ENCODE measurements around the gene ENG. TPM values are rescaled to one million over a fixed set of nuclear protein-coding genes. Genes with fewer than 3 reads are reported as not detected.

ENG gene
- total and polyA plus RNA-seq, 2 of the 8 experiments (the other 6 are each of a cell fraction or from before 2014, with no cell fraction given) = 1.8 to 4.4 TPM

GRCh38 chr9:127856094-127856728 lies 1.8 kb upstream of the ENG start:
- Histone ChIP-seq H4K20me1 (replicated peaks in 1 of 2; ENCODE audit: control insufficient read depth in 1 of 2, insufficient read depth in 2 of 2, low read length in 2 of 2) (no peaks in the 10 kb centered on the region), H2BK120ac (replicated peaks; ENCODE audit: low read depth, low read length) (no peak overlapping the region), H2AFZ (ENCODE audit: low read length) (no peak overlapping the region), H2BK5ac (ENCODE audit: low read depth, low read length) (no peak overlapping the region), H3K9ac (replicated peaks in 1 of 4; ENCODE audit: extremely low read depth in 1 of 4, low read depth in 3 of 4, low read length in 3 of 4) (no peak overlapping the region), H2BK20ac (ENCODE audit: low read length) (no peak overlapping the region; the same call in 1 of the 2 replicates), H3K27me3 (replicated peaks in 1 of 4; ENCODE audit: control insufficient read depth in 3 of 4, extremely low read depth in 1 of 4, insufficient read depth in 3 of 4, low read length in 3 of 4) (no peaks in the 10 kb centered on the region), H3K4ac (replicated peaks; ENCODE audit: insufficient read length, low read depth, low read length) (no peak overlapping the region), H2BK15ac (ENCODE audit: low read length) (0 out of 2 replicates have a peak overlapping the region, but pooled peaks have one; percentile 34), H3K18ac (ENCODE audit: extremely low read depth, low read length) (no peak overlapping the region), H3K36me3 (ENCODE audit: control insufficient read depth in 2 of 4, insufficient read depth in 4 of 4, low read length in 3 of 4) (no peaks in the 10 kb centered on the region), H3K79me1 (ENCODE audit: low read depth, low read length) (no peaks in the 10 kb centered on the region), H3K9me3 (ENCODE audit: insufficient read depth in 2 of 2, low read depth in 1 of 2, low read length in 1 of 2) (no peaks in the 10 kb centered on the region), H3K4me1 (replicated peaks in 1 of 4; ENCODE audit: control insufficient read depth in 3 of 4, insufficient read depth in 4 of 4, low read length in 3 of 4) (peaks cover 0 to 10% (median 6%) of the 10 kb centered on the region in 4 experiments; a peak in 5 of 7 replicates), H3K23me2 (ENCODE audit: low read depth, low read length) (no peaks in the 10 kb centered on the region; the same call in 1 of the 2 replicates), H2BK12ac (ENCODE audit: low read depth, low read length) (no peak overlapping the region), H3K14ac (ENCODE audit: insufficient read length) (no peak overlapping the region), H4K8ac (ENCODE audit: extremely low read depth, insufficient read depth, low read length) (no peak overlapping the region; the same call in 1 of the 2 replicates), H4K91ac (replicated peaks; ENCODE audit: insufficient read length, low read length) (no peak overlapping the region), H3K56ac (replicated peaks; ENCODE audit: insufficient read length, low read depth, low read length) (no peak overlapping the region), H2AK5ac (ENCODE audit: low read depth, low read length) (no peak overlapping the region), H3K4me3 (ENCODE audit: extremely low read depth in 1 of 4, insufficient read depth in 2 of 4, low read depth in 3 of 4, low read length in 4 of 4) (no peak overlapping the region), H3K27ac (ENCODE audit: low read depth, low read length) (no peak overlapping the region), H3K4me2 (ENCODE audit: insufficient read depth in 1 of 2, low read depth in 2 of 2, low read length in 2 of 2) (no peak overlapping the region), H3K23ac (ENCODE audit: insufficient read length) (no peak overlapping the region), H4K5ac (ENCODE audit: insufficient read length, low read depth, low read length) (no peak overlapping the region), H3K79me2 (ENCODE audit: control insufficient read depth in 1 of 2, insufficient read depth in 2 of 2, low read length in 2 of 2) (no peaks in the 10 kb centered on the region)
- POLR2A ChIA-PET (ENCODE audit: partially characterized antibody) = interaction anchor here (1.0 to 3.1 kb wide), 5 partner anchors 14 to 71 kb away, joined by 3 to 16 read pairs (median 3); partner anchors contain the start of genes AK1 and CDK9
- FAIRE-seq (no peak), DNase-seq (ENCODE audit: low read depth in 1 of 2, low spot score in 2 of 2) (no peak)
- 84% methylated on average over 11 of the region's 11 CpGs; no CpG with 5 or more reads in 1 of the 2 experiments for WGBS, 2 experiments (ENCODE audit: extremely low coverage in 1 of 2, insufficient coverage in 1 of 2, insufficient read length in 1 of 2, insufficient replicate concordance in 2 of 2, low coverage in 1 of 2, low lambda C conversion rate in 2 of 2, missing lambda C conversion rate in 1 of 2)
- CTCF ChIA-PET (ENCODE audit: partially characterized antibody) = interaction anchor here (0.9 to 6.6 kb wide), 9 partner anchors 8 to 261 kb away, joined by 3 to 50 read pairs (median 5); no protein-coding TSS in a partner anchor
- no peak for TF ChIP-seq NRF1 (IDR thresholded peaks at IDR 0.05; ENCODE audit: low read depth, low read length)
- no peak for TF ChIP-seq HDAC6 (IDR thresholded peaks at IDR 0.05; ENCODE audit: low read depth, low read length)
- TF ChIP-seq USF2 (IDR thresholded peaks at IDR 0.05; ENCODE audit: low read length) = no peak
- no peak for TF ChIP-seq RNF2 (IDR thresholded peaks at IDR 0.05; ENCODE audit: borderline replicate concordance, low read depth, low read length, missing control alignments, poor library complexity, severe bottlenecking)
- no peak for TF ChIP-seq PHF8 (conservative IDR thresholded peaks at IDR 0.05; ENCODE audit: low read depth, low read length)
- no peak for TF ChIP-seq KDM5A (IDR thresholded peaks at IDR 0.05; ENCODE audit: low read length)
- no peak for TF ChIP-seq CEBPB (IDR thresholded peaks at IDR 0.05; ENCODE audit: low read depth, low read length)
